A673 (cell line): ENCODE data around the gene CFAP46. TPM values are rescaled to one million over a fixed set of nuclear protein-coding genes. Genes with fewer than 3 reads are reported as not detected.

ENCODE experiments used
- BruUV-seq: library from RNA; stranded (reverse); fragments of 400-500 nt; replicated peaks from 2 replicates; lab custom pipeline; 2021; lab: Mats Ljungman, UMichigan
- CTCF ChIA-PET: fragments of 300-600 bp; sonication (Branson Sonifier 250); formaldehyde crosslinking; loops from one replicate; lab custom pipeline; 2022; ENCODE audit warnings: antibody characterized with exemption; lab: Charles Lee
- POLR2A ChIA-PET: fragments of 300-600 bp; sonication (Branson Sonifier 250); formaldehyde crosslinking; loops from one replicate; lab custom pipeline; 2022; ENCODE audit warnings: antibody characterized with exemption; ENCODE audit not compliant: low non-redundant PET; lab: Charles Lee
- DNase-seq: peaks from one replicate; pipeline ENCODE4 v3.0.0-alpha.2; 2015; ENCODE audit warnings: low spot score
- H3K27ac ChIP-seq: fragments of 200-600 bp; sonication (generic); 2 replicates; pipeline ENCODE4 v1.5.1; 2016; ENCODE audit warnings: mixed run types, low read depth, mild to moderate bottlenecking, mixed read lengths, antibody characterized with exemption, low read length; ENCODE audit not compliant: poor library complexity, severe bottlenecking
- H3K27me3 ChIP-seq: fragments of 200-600 bp; sonication (generic); replicated peaks from 2 replicates; pipeline ENCODE4 v1.6.1; 2017; ENCODE audit warnings: mixed run types, low read depth, mild to moderate bottlenecking, mixed read lengths, antibody characterized with exemption, low read length; ENCODE audit not compliant: insufficient read depth, poor library complexity
- H3K36me3 ChIP-seq: fragments of 200-600 bp; sonication (generic); 2 replicates; pipeline ENCODE4 v1.6.1; 2016; ENCODE audit warnings: mixed run types, mild to moderate bottlenecking, mixed read lengths, antibody characterized with exemption, low read length; ENCODE audit not compliant: insufficient read depth, poor library complexity, severe bottlenecking
- H3K4me1 ChIP-seq: fragments of 200-600 bp; sonication (generic); 2 replicates; pipeline ENCODE4 v1.6.1; 2017; ENCODE audit warnings: mixed run types, mild to moderate bottlenecking, mixed read lengths, antibody characterized with exemption, low read length; ENCODE audit not compliant: insufficient read depth, poor library complexity, severe bottlenecking
- H3K4me3 ChIP-seq: fragments of 200-600 bp; sonication (generic); 2 replicates; pipeline ENCODE4 v1.5.1; 2016; ENCODE audit warnings: low read depth, mixed run types, mild to moderate bottlenecking, mixed read lengths, low read length; ENCODE audit not compliant: poor library complexity, severe bottlenecking
- H3K9me3 ChIP-seq: fragments of 200-600 bp; sonication (generic); 2 replicates; pipeline ENCODE4 v1.6.1; 2016; ENCODE audit warnings: mixed run types, low read depth, mild to moderate bottlenecking, mixed read lengths, antibody characterized with exemption, low read length; ENCODE audit not compliant: poor library complexity, severe bottlenecking
- EZH2 ChIP-seq: fragments of 200-600 bp; sonication (generic); IDR thresholded peaks from 2 replicates; pipeline ENCODE4 v1.6.1; 2017; ENCODE audit warnings: borderline replicate concordance, low read depth, mild to moderate bottlenecking, mixed read lengths, antibody characterized with exemption, low read length; ENCODE audit not compliant: poor library complexity, severe bottlenecking
- intact Hi-C: fragments of 100-400 bp; cut with micrococcal nuclease; formaldehyde crosslinking; loops from one replicate; pipeline ENCODE4 v1.10.0; 2022; ENCODE audit not compliant: unreplicated experiment
- total RNA-seq: library from RNA; stranded (reverse); gene quantifications from 2 replicates; pipeline ENCODE4 v1.2.3, GENCODE V29; 2021
- TF ChIP-seq, protein P1 (sequence below): fragments of 300-800, 200-600 bp; sonication (generic); conservative IDR thresholded peaks from 2 replicates; pipeline ENCODE4 v1.5.1; 2017; ENCODE audit warnings: low read depth, mild to moderate bottlenecking, antibody characterized with exemption, low read length, moderate library complexity, mixed read lengths

CFAP46 gene
- total RNA-seq, 1 experiment from 2014 or later: 1.9 TPM

DNA sequence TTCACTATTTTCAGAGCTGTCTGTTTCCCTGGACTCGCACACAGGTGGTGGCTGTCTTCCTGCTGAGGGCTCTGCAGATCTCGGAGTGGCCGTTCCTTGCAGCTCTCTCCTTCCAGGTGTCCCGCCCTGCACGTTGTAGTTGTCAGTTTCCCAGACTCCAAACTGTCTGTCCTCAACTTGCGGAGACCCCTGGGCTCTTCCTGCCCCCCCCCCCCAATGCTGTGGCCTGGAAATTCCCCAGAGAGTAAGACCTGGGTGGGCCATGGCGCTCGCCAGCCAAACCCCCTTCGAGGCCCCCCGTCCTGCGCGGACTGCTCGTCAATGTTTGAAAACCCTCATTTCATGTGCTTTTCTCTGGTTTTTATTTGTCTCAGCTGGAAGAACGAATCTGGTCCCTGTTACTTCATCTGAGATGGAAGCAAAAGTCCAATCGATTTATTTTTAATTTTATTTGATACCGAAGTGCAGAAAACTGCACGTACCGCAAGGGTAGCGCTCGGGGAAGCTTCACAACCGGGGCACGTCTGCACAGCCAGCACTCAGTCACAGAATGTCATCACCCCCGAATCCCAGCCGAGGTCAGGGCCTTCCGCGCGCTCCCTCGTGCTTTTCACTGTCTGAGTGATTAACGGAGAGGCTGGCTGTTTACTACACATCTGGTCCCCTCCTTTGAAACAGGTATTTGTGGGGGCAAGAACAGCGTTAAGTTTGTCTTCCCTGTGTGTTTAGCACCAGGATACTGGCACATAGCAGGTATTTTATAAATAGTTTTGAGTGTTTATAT is 110.0 kb downstream of the CFAP46 start:
- TF ChIP-seq, protein P1, sequence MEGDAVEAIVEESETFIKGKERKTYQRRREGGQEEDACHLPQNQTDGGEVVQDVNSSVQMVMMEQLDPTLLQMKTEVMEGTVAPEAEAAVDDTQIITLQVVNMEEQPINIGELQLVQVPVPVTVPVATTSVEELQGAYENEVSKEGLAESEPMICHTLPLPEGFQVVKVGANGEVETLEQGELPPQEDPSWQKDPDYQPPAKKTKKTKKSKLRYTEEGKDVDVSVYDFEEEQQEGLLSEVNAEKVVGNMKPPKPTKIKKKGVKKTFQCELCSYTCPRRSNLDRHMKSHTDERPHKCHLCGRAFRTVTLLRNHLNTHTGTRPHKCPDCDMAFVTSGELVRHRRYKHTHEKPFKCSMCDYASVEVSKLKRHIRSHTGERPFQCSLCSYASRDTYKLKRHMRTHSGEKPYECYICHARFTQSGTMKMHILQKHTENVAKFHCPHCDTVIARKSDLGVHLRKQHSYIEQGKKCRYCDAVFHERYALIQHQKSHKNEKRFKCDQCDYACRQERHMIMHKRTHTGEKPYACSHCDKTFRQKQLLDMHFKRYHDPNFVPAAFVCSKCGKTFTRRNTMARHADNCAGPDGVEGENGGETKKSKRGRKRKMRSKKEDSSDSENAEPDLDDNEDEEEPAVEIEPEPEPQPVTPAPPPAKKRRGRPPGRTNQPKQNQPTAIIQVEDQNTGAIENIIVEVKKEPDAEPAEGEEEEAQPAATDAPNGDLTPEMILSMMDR: no peak
- TF ChIP-seq EZH2: no peak
- CTCF ChIA-PET: no interaction called here

DNA sequence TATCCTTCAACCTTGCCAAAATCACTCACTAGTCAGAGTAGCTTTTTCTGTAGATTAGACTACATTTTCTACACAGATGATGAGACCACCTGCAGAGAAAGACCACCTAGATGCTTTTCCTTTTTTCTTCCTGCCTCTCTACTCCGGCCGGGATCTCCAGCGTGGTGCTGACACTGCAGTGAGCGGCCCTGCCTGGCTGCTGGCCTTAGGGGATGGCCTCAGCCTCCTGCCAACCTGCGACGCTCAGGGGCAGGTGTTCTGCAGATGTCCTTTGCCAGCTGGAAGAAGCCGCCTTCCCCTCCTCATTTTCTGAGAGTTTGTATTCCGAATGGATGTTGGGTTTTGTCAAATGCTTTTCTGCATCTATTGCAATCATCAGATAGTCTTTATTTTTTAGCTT is 113.0 kb downstream of the CFAP46 start:
- H3K4me1 ChIP-seq: no peaks in the 10 kb centered on the region
- TF ChIP-seq, protein P1: no peak
- TF ChIP-seq EZH2: no peak
- intact Hi-C loops: no loop called here
- H3K27ac ChIP-seq: no peak overlapping the region
- peaks cover 60% of the 10 kb centered on the region for H3K27me3 ChIP-seq
- no peak overlapping the region for H3K4me3 ChIP-seq
- DNase-seq: no peak
- no TSS peak for BruUV-seq
- ChIA-PET POLR2A (no interaction called here), CTCF (no interaction called here)
- H3K9me3 ChIP-seq: peaks cover 14% of the 10 kb centered on the region
- no peaks in the 10 kb centered on the region for H3K36me3 ChIP-seq

More for the DNA sequence above, 110.0 kb downstream of the CFAP46 start:
- Histone ChIP-seq H3K4me1 (no peaks in the 10 kb centered on the region), H3K27ac (no peak overlapping the region), H3K9me3 (no peaks in the 10 kb centered on the region), H3K27me3 (peaks cover 60% of the 10 kb centered on the region), H3K36me3 (no peaks in the 10 kb centered on the region), H3K4me3 (no peak overlapping the region)
- intact Hi-C loops: loop anchor here (10.0 kb wide), 2 partner anchors 178 to 292 kb away; no protein-coding TSS in a partner anchor
- BruUV-seq: no TSS peak
- POLR2A ChIA-PET: no interaction called here
- DNase-seq: no peak

- Histone ChIP-seq H3K27me3 (peaks cover 53% of the 10 kb centered on the region), H3K27ac (no peak overlapping the region), H3K36me3 (no peaks in the 10 kb centered on the region), H3K9me3 (peaks cover 14% of the 10 kb centered on the region), H3K4me1 (no peaks in the 10 kb centered on the region), H3K4me3 (no peak overlapping the region)
- no peak for DNase-seq
- TF ChIP-seq EZH2: no peak
- TF ChIP-seq, protein P1: no peak
- ChIA-PET POLR2A (interaction anchor here (0.6 kb wide), 1 partner anchor 16 kb away, joined by 3 read pairs; no protein-coding TSS in a partner anchor), CTCF (no interaction called here)
- intact Hi-C loops: no loop called here
- BruUV-seq: no TSS peak
These were observed 113.7 kb downstream of the CFAP46 start for GRCh38 chr10:132828681-132829080.
